Astrocyte of the spinal cord (primary cell): ENCODE data around the gene SOX12.
"Not testable (repeated sequence)": the region's sequence is repeated elsewhere in the genome, so short reads cannot be mapped to it uniquely, and the experiment has no call there.

Experiments used
- DNase-seq: peaks from one replicate; pipeline ENCODE4 v3.0.0; 2011; ENCODE audit warnings: low read depth, low spot score
- H3K4me3 ChIP-seq: 2 replicates; pipeline ENCODE4 v1.5.1; 2011; ENCODE audit warnings: low read depth, mild to moderate bottlenecking, low read length, moderate library complexity
- CTCF ChIP-seq: IDR thresholded peaks from 2 replicates; pipeline ENCODE4 v1.5.1; 2012; ENCODE audit warnings: low read depth, mild to moderate bottlenecking, low read length, inconsistent platforms
- in situ Hi-C: cut with HindIII; loops from 2 replicates; pipeline ENCODE4 v1.10.0; 2017; ENCODE audit warnings: low sequenced_read_pairs

Gene SOX12

GRCh38 chr20:328975-329695, 3.8 kb downstream of the SOX12 start:
- DNase-seq, result no peak
- no peak for TF ChIP-seq CTCF
- in situ Hi-C loops, result no loop called here
- H3K4me3 ChIP-seq, result peak overlapping the region; percentile 82

- in situ Hi-C loops, result no loop called here
- TF ChIP-seq CTCF, result no peak
- DNase-seq, result no peak
Observed at GRCh38 chr20:329851-330232, 4.5 kb downstream of the SOX12 start.

GRCh38 chr20:330233-331149, 5.1 kb downstream of the SOX12 start:
- H3K4me3 ChIP-seq, result no peak overlapping the region
- in situ Hi-C loops, result no loop called here
- TF ChIP-seq CTCF, result peak; percentile 91
- peak; percentile 61 for DNase-seq

More at GRCh38 chr20:329851-330232, 4.5 kb downstream of the SOX12 start:
- H3K4me3 ChIP-seq, result no peak overlapping the region

GRCh38 chr20:334578-334977, 9.2 kb downstream of the SOX12 start:
- in situ Hi-C loops, result no loop called here
- no peak for DNase-seq
- no peak for TF ChIP-seq CTCF
- no peak overlapping the region for H3K4me3 ChIP-seq

DNA sequence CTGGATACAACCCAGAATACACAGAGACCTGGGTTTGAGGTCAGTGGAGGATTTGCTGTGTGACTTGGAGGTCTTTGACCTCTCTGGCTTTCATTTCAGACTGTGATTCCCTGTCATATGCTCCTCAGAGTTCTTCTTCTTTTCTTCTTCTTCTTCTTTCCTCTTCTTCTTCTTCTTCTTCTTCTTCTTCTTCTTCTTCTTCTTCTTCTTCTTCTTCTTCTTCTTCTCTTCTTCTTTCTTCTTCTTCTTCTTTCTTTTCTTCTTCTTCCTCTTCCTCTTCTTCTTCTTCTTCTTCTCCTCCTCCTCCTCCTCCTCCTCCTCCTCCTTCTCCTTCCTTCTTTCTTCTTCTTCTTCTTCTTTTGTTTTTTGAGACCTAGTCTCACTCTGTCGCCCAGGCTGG, 10.7 kb downstream of the SOX12 start:
- in situ Hi-C loops, DNase-seq, H3K4me3 ChIP-seq: not testable (repeated sequence)

DNA sequence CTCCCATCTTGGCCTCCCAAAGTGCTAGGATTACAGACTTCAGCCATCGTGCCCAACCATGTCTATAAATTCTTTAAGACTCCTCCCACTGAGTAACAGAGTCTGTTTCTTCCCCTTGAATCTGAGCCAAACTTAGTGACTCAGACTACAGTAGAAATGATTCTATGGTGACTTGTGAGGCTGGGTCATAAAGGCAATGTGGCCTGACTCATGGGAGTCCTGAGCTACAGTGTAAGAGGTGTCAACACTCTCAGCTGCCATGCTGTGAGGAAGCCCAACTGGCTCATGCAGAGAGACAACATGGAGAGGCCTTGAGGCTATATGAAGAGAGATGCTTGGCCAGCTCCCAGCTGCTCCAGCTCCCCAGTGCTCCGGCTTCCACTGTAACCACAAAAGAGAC, 16.3 kb downstream of the SOX12 start:
- in situ Hi-C loops, result no loop called here
- peak; percentile 84 for DNase-seq
- TF ChIP-seq CTCF, result no peak
- no peak overlapping the region for H3K4me3 ChIP-seq

DNA sequence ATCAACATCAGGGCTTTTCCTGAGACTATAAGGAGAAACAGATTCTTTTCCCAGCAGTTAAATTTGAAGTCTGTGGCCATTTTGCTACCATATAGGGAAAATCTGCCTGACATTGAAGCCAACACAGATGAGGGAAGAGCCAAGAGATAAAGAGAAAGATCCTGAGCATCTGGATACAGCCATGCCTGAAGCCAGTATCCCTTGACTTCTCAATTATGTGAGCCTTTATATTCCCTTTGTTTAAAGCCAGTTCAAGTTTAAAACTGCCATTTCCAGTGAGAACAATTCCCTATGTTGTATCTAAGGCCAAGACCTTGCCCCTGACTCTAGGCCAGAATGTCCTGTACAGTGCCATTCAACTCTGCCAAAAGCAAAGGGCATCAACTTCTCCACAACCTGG, 17.8 kb downstream of the SOX12 start:
- DNase-seq, result no peak
- in situ Hi-C loops, result no loop called here
- no peak for TF ChIP-seq CTCF
- no peak overlapping the region for H3K4me3 ChIP-seq
